AG08395 (cell line): Measurements from ENCODE around the gene RPH3AL.
"Not testable (repeated sequence)": the region's sequence is repeated elsewhere in the genome, so short reads cannot be mapped to it uniquely, and the experiment has no call there.

ENCODE experiments used
- DNase-seq: peaks from one replicate; pipeline ENCODE4 v3.0.0; 2012; ENCODE audit warnings: mixed read lengths, low spot score

Gene RPH3AL

GRCh38 chr17:260944-261343 lies 91.7 kb downstream of the RPH3AL start:
- no peak for DNase-seq

GRCh38 chr17:260031-260791 lies 92.4 kb downstream of the RPH3AL start:
- no peak for DNase-seq

DNA sequence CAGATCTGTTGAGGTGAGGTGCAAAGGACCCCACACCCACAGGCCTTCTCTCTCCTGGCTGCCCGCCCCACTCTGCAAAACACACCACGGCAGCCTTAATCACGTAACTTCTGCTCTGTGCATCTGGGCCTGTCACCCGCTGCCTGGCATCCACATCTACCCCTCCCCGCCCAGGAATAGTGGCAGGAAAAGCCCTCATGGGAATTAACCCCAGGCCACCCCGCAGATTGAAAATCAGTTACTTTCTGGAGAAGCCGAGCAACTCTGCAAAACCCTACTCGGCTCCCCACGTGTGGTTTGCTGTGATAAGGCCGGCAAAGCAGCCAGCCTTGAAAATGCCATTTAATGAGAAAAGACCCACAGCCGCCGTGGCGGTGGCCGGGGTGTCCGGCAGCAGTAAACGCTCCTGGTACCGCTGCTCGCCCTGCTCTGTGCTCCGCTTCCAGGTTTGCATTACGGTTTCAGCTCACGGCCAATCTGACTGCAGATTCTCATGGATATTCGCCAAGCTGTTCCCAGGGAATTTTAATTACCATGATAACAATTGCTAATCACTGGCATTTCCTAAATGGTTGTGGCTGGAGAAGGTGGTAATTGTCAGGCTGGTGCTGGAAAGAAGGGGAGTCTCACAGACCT lies 93.1 kb downstream of the RPH3AL start:
- no peak for DNase-seq

GRCh38 chr17:258906-259305 lies 93.7 kb downstream of the RPH3AL start:
- DNase-seq = no peak

DNA sequence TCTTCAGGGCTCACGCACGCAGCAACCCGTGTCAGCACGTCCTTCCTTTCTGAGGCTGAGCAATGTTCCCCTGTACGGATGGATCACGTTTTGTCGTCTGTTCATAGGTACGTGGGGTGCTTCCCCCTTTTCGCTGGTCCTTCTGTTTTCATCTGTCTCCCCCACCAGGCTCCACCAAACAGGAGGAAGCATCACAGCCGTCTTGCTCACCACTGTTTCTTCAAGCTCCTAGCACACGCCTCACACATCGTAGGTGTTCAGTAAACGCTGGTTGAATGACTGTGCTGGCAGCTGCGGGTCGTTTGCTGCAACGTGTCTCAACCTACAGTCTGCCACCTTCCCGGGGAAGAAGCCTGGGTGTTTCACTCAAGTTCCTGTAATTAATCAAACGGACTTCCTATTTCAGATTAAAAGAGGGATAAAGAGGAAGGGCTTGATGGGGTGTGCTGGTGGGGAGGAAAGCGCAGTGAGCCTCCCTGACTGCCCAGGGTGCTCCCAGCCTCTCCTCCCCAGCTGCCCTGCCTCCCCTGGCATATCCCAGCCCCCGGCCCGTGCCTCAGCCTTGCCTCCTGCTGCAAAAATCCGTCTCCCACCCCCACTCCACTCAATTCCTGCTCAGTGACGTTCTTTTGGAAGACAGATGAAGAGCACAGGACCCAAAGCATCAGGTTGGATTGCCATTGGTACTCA lies 94.4 kb downstream of the RPH3AL start:
- DNase-seq = no peak

GRCh38 chr17:253091-253846 lies 99.3 kb downstream of the RPH3AL start:
- DNase-seq = no peak

- no peak for DNase-seq
Measured at GRCh38 chr17:252456-252855, 100.2 kb downstream of the RPH3AL start.

- no peak for DNase-seq
Measured at GRCh38 chr17:251531-251930, 101.1 kb downstream of the RPH3AL start.

DNA sequence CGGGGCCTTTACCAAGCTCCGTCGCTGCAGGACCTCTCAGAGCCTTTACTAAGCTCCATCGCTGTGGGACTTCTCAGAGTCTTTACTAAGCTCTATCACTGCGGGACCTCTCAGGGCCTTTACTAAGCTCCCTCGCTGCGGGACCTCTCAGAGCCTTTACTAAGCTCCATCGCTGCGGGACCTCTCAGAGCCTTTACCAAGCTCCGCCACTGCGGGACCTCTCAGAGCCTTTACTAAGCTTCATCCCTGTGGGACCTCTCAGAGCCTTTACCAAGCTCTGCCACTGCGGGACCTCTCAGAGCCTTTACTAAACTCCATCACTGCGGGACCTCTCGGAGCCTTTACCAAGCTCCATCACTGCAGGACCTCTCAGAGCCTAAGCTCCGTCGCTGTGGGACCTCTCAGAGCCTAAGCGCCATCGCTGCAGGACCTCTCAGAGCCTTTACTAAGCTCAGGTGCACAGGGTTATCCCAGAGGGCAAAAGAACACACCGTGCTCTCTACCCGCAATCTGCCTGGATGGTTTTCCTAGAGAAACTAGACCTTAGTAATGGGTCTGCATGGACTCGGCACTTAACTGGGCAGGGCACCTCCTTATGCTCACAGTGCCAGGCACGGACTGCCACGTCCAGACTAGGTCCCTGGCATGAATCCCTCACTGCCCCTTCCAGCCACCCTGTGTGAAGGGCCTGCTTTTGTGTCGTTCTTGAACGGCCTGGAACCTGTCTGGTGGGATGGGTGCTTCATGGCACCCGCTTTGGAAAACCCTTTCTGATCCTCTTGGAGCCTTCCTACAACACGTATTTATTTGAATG lies 101.9 kb downstream of the RPH3AL start:
- no peak for DNase-seq

DNA sequence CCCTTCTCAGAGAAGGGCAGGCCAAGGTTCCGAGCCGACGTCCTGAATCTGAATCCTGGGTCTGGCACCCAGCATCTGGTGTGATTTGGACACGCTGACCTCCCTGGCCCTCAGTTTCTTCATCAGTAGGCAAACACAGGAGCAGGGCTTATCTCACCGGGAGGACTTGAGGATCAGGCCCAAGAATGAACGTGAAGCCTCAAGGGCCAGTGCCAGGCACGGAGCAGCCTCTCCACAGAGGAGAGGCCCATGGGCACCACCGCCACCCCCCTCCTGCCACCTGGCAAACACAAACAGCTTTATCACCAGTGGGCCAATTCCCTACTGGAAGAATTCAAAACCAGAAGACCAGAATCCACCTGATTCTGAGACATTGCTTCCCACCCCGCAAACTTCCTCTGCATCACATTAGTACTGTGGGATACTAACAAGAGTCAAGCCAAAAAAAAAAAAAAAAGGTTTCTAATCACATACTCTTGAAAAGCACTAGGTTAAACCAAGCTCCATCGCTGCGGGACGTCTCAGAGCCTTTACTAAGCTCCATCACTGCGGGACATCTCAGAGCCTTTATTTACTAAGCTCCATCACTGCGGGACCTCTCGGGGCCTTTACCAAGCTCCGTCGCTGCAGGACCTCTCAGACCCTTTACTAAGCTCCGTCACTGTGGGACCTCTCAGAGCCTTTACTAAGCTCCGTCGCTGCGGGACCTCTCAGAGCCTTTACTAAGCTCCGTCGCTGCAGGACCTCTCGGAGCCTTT lies 103.2 kb downstream of the RPH3AL start:
- no peak for DNase-seq

GRCh38 chr17:248337-249235 lies 104.0 kb downstream of the RPH3AL start:
- DNase-seq = no peak

DNA sequence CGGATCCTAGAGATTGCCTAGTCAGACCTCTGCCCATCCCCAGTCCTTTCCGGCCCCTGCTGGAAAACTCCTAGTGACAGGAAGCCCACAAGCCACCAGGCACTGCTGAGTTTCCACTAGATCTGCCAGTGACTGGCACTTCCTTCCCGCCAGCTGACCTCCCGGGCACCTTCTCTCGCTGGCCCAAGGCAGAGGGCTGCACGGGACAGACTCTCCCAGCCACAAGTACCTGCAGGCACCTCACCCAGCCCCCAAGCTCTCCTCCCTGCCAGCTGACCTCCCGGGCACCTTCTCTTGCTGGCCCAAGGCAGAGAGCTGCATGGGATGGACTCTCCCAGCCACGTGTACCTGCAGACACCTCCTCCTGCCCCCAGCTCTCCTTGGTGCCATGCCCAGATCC lies 104.8 kb downstream of the RPH3AL start:
- DNase-seq = no peak

- DNase-seq = no peak
Measured at GRCh38 chr17:246851-247421, 105.7 kb downstream of the RPH3AL start.

GRCh38 chr17:246226-246625 lies 106.4 kb downstream of the RPH3AL start:
- no peak for DNase-seq

GRCh38 chr17:245611-246010 lies 107.0 kb downstream of the RPH3AL start:
- DNase-seq = no peak

DNA sequence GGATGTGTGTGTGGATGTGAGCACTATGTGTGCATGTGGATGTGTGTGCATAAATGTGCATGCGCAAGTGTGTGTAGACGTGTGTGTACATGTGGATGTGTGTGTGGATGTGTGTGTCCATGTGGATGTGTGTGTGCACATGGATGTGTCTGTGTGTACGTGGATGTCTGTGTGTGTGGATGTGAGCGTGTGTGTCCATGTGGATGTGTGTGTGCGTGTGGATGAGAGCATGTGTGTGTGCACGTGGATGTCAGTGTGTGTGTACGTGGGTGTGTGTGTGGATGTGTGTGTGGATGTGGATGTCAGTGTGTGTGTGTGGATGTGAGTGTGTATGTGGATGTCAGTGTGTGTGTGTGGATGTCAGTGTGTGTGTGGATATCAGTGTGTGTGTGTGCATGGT lies 107.6 kb downstream of the RPH3AL start:
- no peak for DNase-seq

DNA sequence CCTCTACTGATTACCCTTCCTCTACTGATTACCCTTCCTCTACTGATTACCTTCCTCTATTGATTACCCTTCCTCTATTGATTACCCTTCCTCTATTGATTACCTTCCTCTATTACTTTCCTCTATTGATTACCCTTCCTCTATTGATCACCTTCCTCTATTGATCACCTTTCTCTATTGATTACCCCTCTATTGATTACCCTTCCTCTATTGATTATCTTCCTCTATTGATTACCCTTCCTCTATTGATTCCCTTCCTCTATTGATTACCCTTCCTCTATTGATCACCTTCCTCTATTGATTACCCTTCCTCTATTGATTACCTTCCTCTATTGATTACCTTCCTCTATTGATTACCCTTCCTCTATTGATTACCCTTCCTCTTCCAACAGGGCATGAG lies 108.7 kb downstream of the RPH3AL start:
- DNase-seq = not testable (repeated sequence)

DNA sequence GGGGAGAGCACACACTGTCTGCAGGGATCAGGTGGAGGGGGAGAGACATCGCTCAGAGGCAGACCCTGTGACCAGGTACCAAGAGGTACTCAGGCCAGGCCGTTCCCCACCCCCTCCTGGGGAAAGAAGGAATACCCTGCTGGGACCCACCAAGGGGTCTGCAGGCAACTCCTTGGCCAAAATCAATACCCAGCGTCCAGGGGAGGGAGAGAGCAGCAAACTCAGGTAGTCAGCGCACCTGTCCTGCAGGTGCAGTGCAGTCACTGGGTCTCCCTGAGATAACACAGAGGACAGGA lies 113.7 kb downstream of the RPH3AL start:
- DNase-seq = no peak

- DNase-seq = no peak
Measured at GRCh38 chr17:238071-238963, 114.3 kb downstream of the RPH3AL start.
